MCF 10A (cell line): ENCODE measurements around the gene PTPRT. TPM values are rescaled to one million over a fixed set of nuclear protein-coding genes. Genes with fewer than 3 reads are reported as not detected.

Experiments
- BruUV-seq: library from RNA; stranded (reverse); fragments of 400-500 nt; replicated peaks from 2 replicates; lab custom pipeline; 2021; lab: Mats Ljungman, UMichigan
- CTCF ChIA-PET: fragments of 300-600 bp; sonication (Branson Sonifier 250); formaldehyde crosslinking; extraction: SDS; loops from one replicate; lab custom pipeline; 2021; ENCODE audit warnings: antibody characterized with exemption, inconsistent platforms; lab: Yijun Ruan, JAX
- POLR2A ChIA-PET: fragments of 300-600, 350-650 bp; sonication (Branson Sonifier 250); formaldehyde crosslinking; extraction: SDS; loops from one replicate; lab custom pipeline; 2020; ENCODE audit warnings: antibody characterized with exemption, inconsistent platforms; lab: Yijun Ruan, JAX
- DNase-seq: peaks from one replicate; pipeline ENCODE4 v3.0.0-alpha.2; 2018; ENCODE audit not compliant: unreplicated experiment
- H3K27ac Mint-ChIP-seq: one replicate; pipeline ENCODE4 v1.8.0; 2022; ENCODE audit warnings: mild to moderate bottlenecking, low read depth, mixed read lengths; ENCODE audit not compliant: unreplicated experiment
- H3K27me3 Mint-ChIP-seq: one replicate; pipeline ENCODE4 v1.8.0; 2022; ENCODE audit warnings: mixed read lengths; ENCODE audit not compliant: insufficient read depth, unreplicated experiment
- H3K36me3 Mint-ChIP-seq: one replicate; pipeline ENCODE4 v1.8.0; 2022; ENCODE audit warnings: mild to moderate bottlenecking, moderate library complexity, mixed read lengths; ENCODE audit not compliant: insufficient read depth, unreplicated experiment
- H3K4me1 Mint-ChIP-seq: one replicate; pipeline ENCODE4 v1.8.0; 2022; ENCODE audit warnings: mixed read lengths; ENCODE audit not compliant: insufficient read depth, unreplicated experiment
- H3K4me3 Mint-ChIP-seq: one replicate; pipeline ENCODE4 v1.8.0; 2022; ENCODE audit warnings: mild to moderate bottlenecking, moderate library complexity, mixed read lengths; ENCODE audit not compliant: unreplicated experiment
- H3K9me3 Mint-ChIP-seq: one replicate; pipeline ENCODE4 v1.8.0; 2022; ENCODE audit warnings: mixed read lengths; ENCODE audit not compliant: unreplicated experiment
- intact Hi-C: fragments of 100-400 bp; cut with micrococcal nuclease; formaldehyde crosslinking; loops from 2 replicates; pipeline ENCODE4 v1.14.1; 2022
- total RNA-seq: library from RNA; stranded (reverse); gene quantifications from 2 replicates; pipeline ENCODE4 v1.2.3, GENCODE V29; 2022
- TF ChIP-seq, protein P1 (sequence below): fragments of 200-600 bp; IDR thresholded peaks from one replicate; pipeline ENCODE4 v1.8.0; 2022; ENCODE audit warnings: antibody characterized with exemption, mild to moderate bottlenecking; ENCODE audit not compliant: unreplicated experiment

The PTPRT gene
- total RNA-seq, 1 experiment from 2014 or later: not detected

DNA sequence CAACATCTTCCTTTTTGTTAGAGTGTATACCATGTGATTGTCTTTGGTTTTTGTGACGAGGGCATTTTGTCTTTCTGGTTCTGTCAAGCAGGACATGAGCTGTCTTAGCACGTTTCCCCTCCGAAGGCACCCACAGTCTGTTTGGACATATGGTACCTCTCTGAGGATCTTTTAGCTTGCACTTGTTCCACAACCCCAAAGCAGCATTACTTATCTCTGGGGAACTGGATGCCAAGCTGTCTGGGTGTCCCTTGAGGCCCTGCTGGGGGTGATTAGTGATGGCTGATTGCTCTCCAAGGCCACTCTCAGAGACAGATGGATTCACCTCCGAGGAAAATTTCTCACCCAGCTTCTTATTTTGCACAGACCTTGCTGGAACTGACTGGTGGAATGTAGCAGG, 1126.6 kb downstream of the PTPRT start:
- Mint-ChIP-seq H3K9me3 (peaks cover 20% of the 10 kb centered on the region), H3K27me3 (no peaks in the 10 kb centered on the region), H3K36me3 (no peaks in the 10 kb centered on the region), H3K4me1 (no peaks in the 10 kb centered on the region), H3K4me3 (no peak overlapping the region), H3K27ac (no peak overlapping the region)
- POLR2A ChIA-PET: no interaction called here
- BruUV-seq: no TSS peak
- CTCF ChIA-PET: interaction anchor here (0.6 kb wide), 2 partner anchors 22 to 519 kb away, joined by 3 read pairs; no protein-coding TSS in a partner anchor
- intact Hi-C loops: no loop called here
- DNase-seq: no peak
- TF ChIP-seq, protein P1, sequence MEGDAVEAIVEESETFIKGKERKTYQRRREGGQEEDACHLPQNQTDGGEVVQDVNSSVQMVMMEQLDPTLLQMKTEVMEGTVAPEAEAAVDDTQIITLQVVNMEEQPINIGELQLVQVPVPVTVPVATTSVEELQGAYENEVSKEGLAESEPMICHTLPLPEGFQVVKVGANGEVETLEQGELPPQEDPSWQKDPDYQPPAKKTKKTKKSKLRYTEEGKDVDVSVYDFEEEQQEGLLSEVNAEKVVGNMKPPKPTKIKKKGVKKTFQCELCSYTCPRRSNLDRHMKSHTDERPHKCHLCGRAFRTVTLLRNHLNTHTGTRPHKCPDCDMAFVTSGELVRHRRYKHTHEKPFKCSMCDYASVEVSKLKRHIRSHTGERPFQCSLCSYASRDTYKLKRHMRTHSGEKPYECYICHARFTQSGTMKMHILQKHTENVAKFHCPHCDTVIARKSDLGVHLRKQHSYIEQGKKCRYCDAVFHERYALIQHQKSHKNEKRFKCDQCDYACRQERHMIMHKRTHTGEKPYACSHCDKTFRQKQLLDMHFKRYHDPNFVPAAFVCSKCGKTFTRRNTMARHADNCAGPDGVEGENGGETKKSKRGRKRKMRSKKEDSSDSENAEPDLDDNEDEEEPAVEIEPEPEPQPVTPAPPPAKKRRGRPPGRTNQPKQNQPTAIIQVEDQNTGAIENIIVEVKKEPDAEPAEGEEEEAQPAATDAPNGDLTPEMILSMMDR: no peak

DNA sequence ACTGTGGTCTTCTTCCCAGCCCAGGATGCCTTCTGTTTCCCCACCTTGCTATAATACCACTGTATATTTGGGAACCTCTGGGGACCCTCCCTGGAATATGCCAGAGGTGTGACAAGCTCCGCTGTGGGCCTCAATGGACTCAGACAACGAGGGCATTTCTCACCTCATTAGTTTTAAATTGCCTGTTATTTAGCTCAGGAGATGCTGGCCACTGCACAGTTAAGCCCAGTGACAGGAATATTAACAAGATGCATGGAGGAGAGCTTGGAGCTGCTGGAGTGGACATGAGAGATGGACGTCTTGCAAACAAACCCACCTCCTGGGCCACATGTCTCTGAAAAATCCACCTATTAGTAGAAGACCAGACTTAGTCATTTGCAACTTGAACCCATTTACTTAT, 1136.4 kb downstream of the PTPRT start:
- Mint-ChIP-seq H3K27ac (no peak overlapping the region), H3K4me1 (no peaks in the 10 kb centered on the region), H3K36me3 (no peaks in the 10 kb centered on the region), H3K4me3 (no peak overlapping the region), H3K27me3 (no peaks in the 10 kb centered on the region), H3K9me3 (peaks cover 41% of the 10 kb centered on the region)
- no TSS peak for BruUV-seq
- TF ChIP-seq, protein P1: no peak
- intact Hi-C loops: no loop called here
- POLR2A ChIA-PET: no interaction called here
- DNase-seq: no peak
- CTCF ChIA-PET: interaction anchor here (1.7 kb wide), 1 partner anchor 10 kb away, joined by 5 read pairs; no protein-coding TSS in a partner anchor

DNA sequence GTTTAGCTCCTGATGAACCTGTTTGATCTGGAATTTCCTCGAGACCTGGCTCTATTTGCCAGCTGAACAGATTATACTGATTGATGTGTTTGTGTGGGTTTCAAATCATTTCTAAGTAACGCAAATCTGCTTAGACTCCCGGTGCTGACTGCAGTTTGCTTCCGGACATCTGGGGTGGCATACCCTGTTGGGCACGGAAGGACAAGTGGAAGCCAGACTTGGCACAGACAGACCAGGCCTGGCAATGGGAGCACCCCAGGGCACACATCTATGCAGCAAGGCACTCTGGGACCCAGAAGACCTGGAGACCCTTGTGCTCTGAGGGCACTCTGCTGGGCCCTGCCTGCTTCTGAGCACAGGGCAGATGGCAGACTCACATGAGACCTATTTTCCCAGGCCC, 1137.8 kb downstream of the PTPRT start:
- no TSS peak for BruUV-seq
- CTCF ChIA-PET: no interaction called here
- Mint-ChIP-seq H3K9me3 (peaks cover 30% of the 10 kb centered on the region), H3K4me3 (no peak overlapping the region), H3K27ac (no peak overlapping the region), H3K27me3 (no peaks in the 10 kb centered on the region), H3K36me3 (no peaks in the 10 kb centered on the region), H3K4me1 (no peaks in the 10 kb centered on the region)
- intact Hi-C loops: no loop called here
- DNase-seq: no peak
- TF ChIP-seq, protein P1: no peak
- POLR2A ChIA-PET: no interaction called here

DNA sequence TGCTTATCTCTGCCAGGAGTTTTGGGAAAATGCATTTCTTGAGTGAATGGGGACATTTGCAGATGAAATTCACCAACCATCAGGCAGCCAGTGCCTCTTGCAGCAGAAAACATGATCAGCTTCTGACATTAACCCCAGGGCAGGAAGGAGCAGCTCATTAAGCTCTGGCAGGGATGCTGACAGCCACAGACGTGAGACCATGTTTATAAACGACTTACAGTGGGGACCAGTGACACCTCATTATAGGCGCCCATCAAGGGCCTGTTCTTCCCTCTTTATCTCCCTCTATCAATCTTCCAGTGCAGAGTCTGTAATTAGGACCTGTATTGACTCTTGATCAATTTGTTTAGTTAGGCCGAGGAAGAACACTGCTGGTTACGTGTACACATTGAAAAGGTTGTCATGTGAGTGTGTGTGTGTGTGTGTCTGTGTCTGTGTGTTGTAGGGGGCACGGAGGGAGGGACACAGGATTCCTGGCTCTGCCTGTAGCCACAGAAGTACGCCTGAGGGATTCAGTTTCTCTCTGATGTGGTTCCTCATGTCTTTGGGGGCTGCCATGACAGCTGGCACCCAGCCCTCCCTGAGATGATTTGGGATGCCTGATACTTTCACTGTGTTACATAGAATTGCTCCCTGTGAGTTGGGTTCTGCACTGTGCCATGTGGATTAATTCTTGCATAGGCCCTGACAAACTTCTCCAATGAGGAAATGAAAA, 1143.2 kb downstream of the PTPRT start:
- Mint-ChIP-seq H3K4me1 (no peaks in the 10 kb centered on the region), H3K9me3 (peaks cover 24% of the 10 kb centered on the region), H3K27me3 (no peaks in the 10 kb centered on the region), H3K27ac (no peak overlapping the region), H3K4me3 (no peak overlapping the region), H3K36me3 (no peaks in the 10 kb centered on the region)
- ChIA-PET POLR2A (no interaction called here), CTCF (no interaction called here)
- TF ChIP-seq, protein P1: no peak
- intact Hi-C loops: no loop called here
- BruUV-seq: no TSS peak
- DNase-seq: no peak
